IMR-90 (cell line): ENCODE data around the gene FKBP7. TPM values are rescaled to one million over a fixed set of nuclear protein-coding genes. Genes with fewer than 3 reads are reported as not detected.

Experiments used
- ATAC-seq: fragments of 200-7000 bp; cut with Tn5 transposase; 2 replicates; pipeline ENCODE4 v1.9.1; 2020; ENCODE audit warnings: low read depth, mild to moderate bottlenecking, moderate library complexity
- BruUV-seq: library from RNA; stranded (reverse); fragments of 400-500 nt; replicated peaks from 2 replicates; lab custom pipeline; 2021; lab: Mats Ljungman, UMichigan
- CTCF ChIA-PET: fragments of 300-600 bp; formaldehyde crosslinking; extraction: SDS; loops from one replicate; lab custom pipeline; 2021; ENCODE audit warnings: antibody characterized with exemption; lab: Yijun Ruan, JAX
- POLR2A ChIA-PET: fragments of 300-600 bp; sonication (Branson Sonifier 250); formaldehyde crosslinking; loops from one replicate; lab custom pipeline; 2022; ENCODE audit warnings: antibody characterized with exemption; ENCODE audit not compliant: unreplicated experiment; lab: Charles Lee
- DNase-seq: peaks from one replicate; pipeline ENCODE4 v3.0.0; 2013
- H2AFZ ChIP-seq: replicated peaks from 2 replicates; pipeline ENCODE3; 2013; ENCODE audit warnings: low read length, mild to moderate bottlenecking; ENCODE audit not compliant: poor library complexity
- H2AK5ac ChIP-seq: 2 replicates; pipeline ENCODE4 v1.6.1; 2013; ENCODE audit warnings: low read depth, low read length, inconsistent platforms
- H2AK9ac ChIP-seq: replicated peaks from 2 replicates; pipeline ENCODE3; 2013; ENCODE audit warnings: mild to moderate bottlenecking, low read depth, low read length, moderate library complexity; ENCODE audit not compliant: poor library complexity
- H2BK120ac ChIP-seq: 2 replicates; pipeline ENCODE4 v1.6.1; 2013; ENCODE audit warnings: low read depth, low read length, inconsistent platforms
- H2BK15ac ChIP-seq: 3 replicates; pipeline ENCODE4 v1.6.1; 2013; ENCODE audit warnings: low read depth, low read length, inconsistent platforms
- H2BK20ac ChIP-seq: 2 replicates; pipeline ENCODE4 v1.6.1; 2013; ENCODE audit warnings: low read depth, mild to moderate bottlenecking, inconsistent platforms, low read length, moderate library complexity
- H2BK5ac ChIP-seq: 2 replicates; pipeline ENCODE4 v1.6.1; 2013; ENCODE audit warnings: mild to moderate bottlenecking, low read depth, low read length, inconsistent platforms; ENCODE audit not compliant: poor library complexity, severe bottlenecking
- H3K14ac ChIP-seq: replicated peaks from 2 replicates; pipeline ENCODE4 v1.6.1; 2013; ENCODE audit warnings: low read depth, low read length, inconsistent platforms
- H3K18ac ChIP-seq: 2 replicates; pipeline ENCODE4 v1.6.1; 2013; ENCODE audit warnings: low read depth, low read length, control low read depth
- H3K23ac ChIP-seq: 2 replicates; pipeline ENCODE4 v1.6.1; 2013; ENCODE audit warnings: low read depth, low read length, inconsistent platforms
- H3K27ac ChIP-seq: 2 replicates; pipeline ENCODE4 v1.5.1; 2013; ENCODE audit warnings: mild to moderate bottlenecking, control low read depth, low read length; ENCODE audit not compliant: insufficient read depth
- H3K27me3 ChIP-seq: 2 replicates; pipeline ENCODE4 v1.6.1; 2013; ENCODE audit warnings: low read length; ENCODE audit not compliant: control insufficient read depth, insufficient read depth
- H3K36me3 ChIP-seq: 2 replicates; pipeline ENCODE4 v1.6.1; 2013; ENCODE audit warnings: low read length, mixed read lengths; ENCODE audit not compliant: control insufficient read depth, insufficient read depth
- H3K4ac ChIP-seq: 2 replicates; pipeline ENCODE4 v1.6.1; 2013; ENCODE audit warnings: low read depth, low read length, inconsistent platforms
- H3K4me1 ChIP-seq: 2 replicates; pipeline ENCODE4 v1.6.1; 2013; ENCODE audit warnings: low read length, mixed read lengths; ENCODE audit not compliant: control insufficient read depth, insufficient read depth
- H3K4me2 ChIP-seq: 2 replicates; pipeline ENCODE4 v1.6.1; 2013; ENCODE audit warnings: low read depth, mild to moderate bottlenecking, control low read depth, low read length, moderate library complexity
- H3K4me3 ChIP-seq: 2 replicates; pipeline ENCODE4 v1.5.1; 2013; ENCODE audit warnings: low read depth, mild to moderate bottlenecking, control low read depth, low read length, moderate library complexity; ENCODE audit not compliant: insufficient read depth
- H3K56ac ChIP-seq: 2 replicates; pipeline ENCODE4 v1.6.1; 2013; ENCODE audit warnings: low read length, inconsistent platforms; ENCODE audit not compliant: insufficient read depth; ENCODE audit errors: extremely low read depth
- H3K79me1 ChIP-seq, 2 experiments: 2 replicates each; pipeline ENCODE4 v1.6.1; 2013; ENCODE audit warnings: low read length in 2 of 2, inconsistent platforms in 1 of 2, low read depth in 1 of 2
- H3K9ac ChIP-seq: 2 replicates; pipeline ENCODE4 v1.6.1; 2013; ENCODE audit warnings: low read depth, low read length, control low read depth
- H3K9me1 ChIP-seq: 2 replicates; pipeline ENCODE4 v1.6.1; 2013; ENCODE audit warnings: low read length, inconsistent platforms; ENCODE audit not compliant: insufficient read depth
- H3K9me3 ChIP-seq: 2 replicates; pipeline ENCODE4 v1.6.1; 2013; ENCODE audit warnings: low read length; ENCODE audit not compliant: control insufficient read depth, insufficient read depth
- H4K20me1 ChIP-seq: 2 replicates; pipeline ENCODE4 v1.6.1; 2013; ENCODE audit warnings: low read length, inconsistent platforms; ENCODE audit not compliant: insufficient read depth
- H4K5ac ChIP-seq: 2 replicates; pipeline ENCODE4 v1.6.1; 2013; ENCODE audit warnings: mild to moderate bottlenecking, low read depth, low read length, control low read depth
- H4K8ac ChIP-seq, 2 experiments: 2 replicates each; pipeline ENCODE4 v1.6.1; 2013; ENCODE audit warnings: low read depth in 2 of 2, low read length in 2 of 2, control low read depth in 1 of 2, inconsistent platforms in 1 of 2
- H4K91ac ChIP-seq: 2 replicates; pipeline ENCODE4 v1.6.1; 2013; ENCODE audit warnings: low read depth, low read length, inconsistent platforms; ENCODE audit not compliant: insufficient read depth
- MXI1 ChIP-seq: IDR thresholded peaks from 2 replicates; pipeline ENCODE4 v1.6.1; 2012; ENCODE audit warnings: low read depth, mild to moderate bottlenecking, low read length, moderate library complexity, borderline replicate concordance
- RFX5 ChIP-seq: IDR thresholded peaks from 2 replicates; pipeline ENCODE4 v1.8.0; 2012; ENCODE audit warnings: low read depth, mild to moderate bottlenecking, low read length, moderate library complexity
- WGBS, 2 experiments: methylation state at CpG; one replicate each; pipeline versions ENCODE4 v1.1.5 to v1.1.7; 2013; ENCODE audit warnings: missing lambda C conversion rate in 2 of 2; ENCODE audit not compliant: insufficient read length in 1 of 2; ENCODE audit errors: extremely low coverage in 2 of 2; 5-methylcytosine and 5-hydroxymethylcytosine counted together
- dilution Hi-C: fragments of 300-500 bp; cut with HindIII; formaldehyde crosslinking; loops from one replicate; pipeline ENCODE4 v1.14.3; 2018; ENCODE audit warnings: low sequenced_read_pairs; ENCODE audit not compliant: unreplicated experiment
- in situ Hi-C: fragments of 300-500 bp; cut with MboI; formaldehyde crosslinking; loops from 3 replicates; pipeline ENCODE4 v1.14.3; 2019; ENCODE audit warnings: low sequenced_read_pairs, inconsistent platforms, mixed read lengths
- intact Hi-C: fragments of 100-400 bp; cut with micrococcal nuclease; formaldehyde crosslinking; loops from 2 replicates; pipeline ENCODE4 v1.10.0; 2022
- polyA plus RNA-seq, 3 experiments: library from polyadenylated mRNA; depleted of rRNA; stranded (reverse); fragments of >200 nt; gene quantifications; 2 replicates each; pipeline ENCODE4 v1.2.3, GENCODE V29; 2012; ENCODE audit warnings: low replicate concordance in 1 of 3
- total RNA-seq: library from RNA; depleted of rRNA; stranded (reverse); fragments of >200 nt; gene quantifications from 2 replicates; pipeline ENCODE4 v1.2.3, GENCODE V29; 2012

FKBP7 gene
- total and polyA plus RNA-seq, 2 of the 4 experiments (the other 2 are of a cell fraction): 32.6 to 51.0 TPM

DNA sequence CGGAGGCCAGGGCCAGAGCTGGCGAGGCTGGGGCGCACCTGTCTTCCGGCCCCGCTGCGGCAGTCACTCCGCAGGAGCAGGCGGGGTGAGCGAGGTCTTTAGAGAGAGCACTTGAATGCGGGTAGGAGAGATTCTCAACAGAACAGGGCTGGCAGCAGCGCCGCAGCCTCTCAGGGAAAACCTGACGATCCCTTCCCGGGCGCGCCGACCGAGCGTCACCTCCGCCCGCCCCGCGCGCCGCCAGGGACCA lies 28.0 kb downstream of the FKBP7 start:
- Histone ChIP-seq H3K23ac (peak overlapping the region; percentile 96; the same call in 1 of the 2 replicates), H2BK20ac (no peak overlapping the region), H3K27me3 (no peaks in the 10 kb centered on the region), H3K4ac (peak overlapping the region; percentile 37; the same call in 1 of the 2 replicates), H3K27ac (peak overlapping the region; percentile 59), H2BK5ac (no peak overlapping the region), H3K36me3 (peaks cover 13% of the 10 kb centered on the region), H2AK9ac (peak overlapping the region; percentile 66), H3K9me1 (0 out of 2 replicates have a peak, but pooled peaks cover 2% of the 10 kb centered on the region), H4K8ac (peak overlapping the region in 1 of 2 experiments; percentile 20; a peak in 2 of 4 replicates), H3K4me3 (peak overlapping the region; percentile 86), H2BK15ac (no peak overlapping the region), H4K5ac (no peak overlapping the region), H3K9ac (peak overlapping the region; percentile 91), H3K18ac (no peak overlapping the region), H3K79me1 (peaks cover 21 to 34% of the 10 kb centered on the region in 2 experiments), H3K9me3 (no peaks in the 10 kb centered on the region), H4K91ac (no peak overlapping the region), H2AFZ (peak overlapping the region; percentile 98), H2AK5ac (no peak overlapping the region; the same call in 1 of the 2 replicates), H3K14ac (peak overlapping the region; percentile 84), H3K56ac (no peak overlapping the region), H3K4me1 (peaks cover 6% of the 10 kb centered on the region), H3K4me2 (peak overlapping the region; percentile 98), H2BK120ac (no peak overlapping the region), H4K20me1 (peaks cover 9% of the 10 kb centered on the region; the same call in 1 of the 2 replicates)
- CTCF ChIA-PET: no interaction called here
- POLR2A ChIA-PET: interaction anchor here (0.7 to 1.0 kb wide), 2 partner anchors 26 to 73 kb away, joined by 3 to 6 read pairs; no protein-coding TSS in a partner anchor
- in situ Hi-C loops: no loop called here
- intact Hi-C loops: loop anchor here (1.0 kb wide), 1 partner anchor 14 kb away; no protein-coding TSS in a partner anchor
- dilution Hi-C loops: no loop called here
- DNase-seq (no peak), ATAC-seq (no peak)
- TF ChIP-seq RFX5 (no peak), MXI1 (no peak)
- whole genome bisulfite sequencing, 2 experiments: 0% methylated on average over 1 of the region's 25 CpGs; no CpG with 5 or more reads in 1 of the 2 experiments
- BruUV-seq: no TSS peak
